SH-SY5Y (cell line): ENCODE measurements around the gene ATM.

Experiments used
- GATA2 ChIP-seq: IDR thresholded peaks from 2 replicates; pipeline ENCODE4 v1.6.1; 2011; ENCODE audit warnings: mild to moderate bottlenecking, low read depth, low read length
- GATA3 ChIP-seq: IDR thresholded peaks from 2 replicates; pipeline ENCODE4 v1.6.1; 2011; ENCODE audit warnings: low read depth, mild to moderate bottlenecking, low read length, moderate library complexity

ATM gene

GRCh38 chr11:108369064-108369463, 146.2 kb downstream of the ATM start:
- TF ChIP-seq GATA2: no peak
- no peak for TF ChIP-seq GATA3

- TF ChIP-seq GATA2 (no peak), GATA3 (no peak)
Observed at GRCh38 chr11:108370315-108370714, 147.4 kb downstream of the ATM start.

DNA sequence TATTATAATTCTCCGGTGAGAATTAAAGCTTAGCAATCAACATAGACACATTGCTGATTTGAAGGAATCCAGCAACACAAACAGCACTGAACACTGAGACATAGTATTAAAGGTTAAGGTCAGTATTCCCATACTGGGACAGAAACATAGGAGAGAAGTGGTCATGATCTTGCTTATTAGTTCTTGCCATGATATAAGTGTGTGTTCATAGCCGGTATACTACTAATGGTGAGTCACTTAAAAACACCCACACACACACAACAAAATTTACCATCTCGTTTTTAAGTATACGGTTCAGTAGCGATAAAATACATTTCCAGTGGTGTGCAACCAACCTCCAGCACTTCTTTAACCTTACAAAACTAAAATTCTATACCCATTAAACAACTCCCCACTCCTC, 148.1 kb downstream of the ATM start:
- TF ChIP-seq GATA2 (no peak), GATA3 (no peak)

- TF ChIP-seq GATA3 (no peak), GATA2 (no peak)
Observed at GRCh38 chr11:108388576-108388975, 165.7 kb downstream of the ATM start.

DNA sequence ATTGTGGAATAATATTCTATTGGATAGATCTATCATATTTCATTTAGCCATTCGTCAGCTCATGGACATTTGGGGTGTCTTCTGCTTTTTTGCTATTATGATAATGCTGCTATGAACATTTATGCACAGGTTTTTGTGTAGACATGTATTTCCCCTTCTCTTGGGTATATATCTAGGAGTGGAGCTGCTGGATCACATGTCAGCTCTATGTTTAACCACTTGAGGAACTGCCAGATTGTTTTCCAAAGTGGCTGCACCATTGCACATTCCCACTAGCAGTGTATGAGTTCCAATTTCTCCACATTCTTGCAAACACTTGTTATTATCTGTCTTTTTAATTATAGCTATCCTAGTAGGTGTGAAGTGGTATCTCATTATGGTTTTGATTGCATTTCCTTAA, 169.5 kb downstream of the ATM start:
- TF ChIP-seq GATA3 (no peak), GATA2 (no peak)

DNA sequence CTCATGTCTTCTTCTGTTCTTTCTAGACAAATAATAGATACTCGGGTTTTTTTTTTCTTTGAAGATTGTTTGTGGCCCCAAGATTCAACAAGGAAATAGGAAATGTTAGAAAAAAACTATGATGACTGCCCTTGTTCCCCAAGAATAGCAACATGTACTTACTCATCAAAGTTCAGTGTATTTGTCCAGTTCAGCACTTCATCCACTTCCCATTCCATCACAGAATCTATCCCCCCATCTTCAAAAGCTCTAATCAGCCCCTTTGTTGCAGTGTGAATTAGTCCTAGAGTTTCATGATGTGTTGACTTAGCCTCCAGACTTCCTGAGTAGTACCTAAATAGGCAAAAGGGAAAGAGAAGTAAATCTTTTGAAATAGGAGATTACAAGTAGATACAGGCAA, 170.2 kb downstream of the ATM start:
- no peak for TF ChIP-seq GATA3
- no peak for TF ChIP-seq GATA2

DNA sequence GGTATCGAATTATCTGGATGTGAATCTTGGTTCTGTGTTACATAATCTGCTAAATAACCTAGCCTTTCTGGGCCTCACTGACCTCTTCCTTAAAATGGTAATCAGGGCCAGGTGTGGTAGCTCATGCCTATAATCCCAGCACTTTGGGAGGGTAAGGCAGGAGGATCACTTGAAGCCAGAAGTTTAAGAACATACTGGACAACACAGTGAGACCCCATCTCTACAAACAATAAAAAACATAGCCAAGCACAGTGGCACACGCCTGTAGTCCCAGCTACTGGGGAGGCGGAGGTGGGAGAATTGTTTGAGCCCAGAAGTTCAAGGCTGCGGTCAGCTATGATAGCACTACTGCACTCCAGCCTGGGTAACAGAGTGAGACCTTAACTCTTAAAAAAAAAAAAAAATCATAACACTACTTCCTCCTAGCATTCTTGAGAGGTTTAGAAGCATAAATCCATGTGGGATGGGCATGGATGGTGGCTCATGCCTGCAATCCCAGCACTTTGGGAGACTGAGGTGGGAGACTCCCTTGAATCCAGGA, 171.9 kb downstream of the ATM start:
- no peak for TF ChIP-seq GATA2
- TF ChIP-seq GATA3: no peak

GRCh38 chr11:108398439-108398838, 175.6 kb downstream of the ATM start:
- TF ChIP-seq GATA2 (no peak), GATA3 (no peak)

GRCh38 chr11:108402241-108402640, 179.4 kb downstream of the ATM start:
- TF ChIP-seq GATA2 (no peak), GATA3 (no peak)

- TF ChIP-seq GATA3 (no peak), GATA2 (no peak)
Observed at GRCh38 chr11:108403052-108403451, 180.2 kb downstream of the ATM start.

- TF ChIP-seq GATA3: no peak
- TF ChIP-seq GATA2: no peak
Observed at GRCh38 chr11:108405706-108406105, 182.8 kb downstream of the ATM start.

DNA sequence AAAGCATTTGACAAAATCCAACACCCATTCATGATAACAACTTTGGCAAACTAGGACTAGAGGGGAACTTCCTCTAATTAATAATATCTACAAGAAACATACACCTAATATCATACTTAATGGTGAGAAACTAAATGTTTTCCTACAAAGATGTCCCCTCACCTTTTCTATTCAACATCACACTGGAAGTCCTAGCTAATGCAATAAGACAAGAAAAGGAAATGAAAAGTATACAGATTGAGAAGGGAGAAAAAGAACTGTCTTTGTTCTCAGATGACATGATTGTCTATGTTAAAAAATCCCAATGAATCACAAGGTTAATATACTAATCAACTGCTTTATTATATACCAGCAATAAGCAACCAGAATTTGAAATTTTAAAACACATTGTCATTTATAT, 192.1 kb downstream of the ATM start:
- no peak for TF ChIP-seq GATA2
- no peak for TF ChIP-seq GATA3
